ENCODE measurements around the gene WDR11. TPM values are rescaled to one million over a fixed set of nuclear protein-coding genes. Genes with fewer than 3 reads are reported as not detected.

The WDR11 gene
- total and polyA plus RNA-seq, 4 experiments from 2014 or later, result 15.3 to 54.6 (median 34.3) TPM

DNA sequence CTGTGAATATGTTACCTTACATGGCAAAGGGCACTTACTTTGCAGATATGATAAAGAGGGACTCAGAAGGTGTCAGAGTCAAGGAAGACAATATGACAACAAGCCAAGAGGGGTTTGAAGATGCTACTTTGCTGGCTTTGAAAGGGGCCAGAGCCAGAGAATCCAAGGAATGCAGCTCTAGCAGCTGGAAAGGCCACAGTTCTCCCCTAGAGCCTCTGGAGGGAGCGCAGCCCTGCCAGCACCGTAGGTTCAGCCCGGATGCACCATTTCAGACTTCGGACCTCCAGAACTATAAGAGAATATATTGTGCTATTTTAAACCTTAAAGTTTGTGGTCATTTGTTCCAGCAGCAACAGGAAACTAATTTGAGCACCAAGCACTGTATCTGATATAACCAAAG is 32.9 kb upstream of the WDR11 start:
- Mint-ChIP-seq H3K9me3 (peaks cover 0 to 4% (median 1%) of the 10 kb centered on the region in 8 donors), H3K27me3 (peaks cover 19 to 20% of the 10 kb centered on the region in 2 donors), H3K27ac (no peak overlapping the region), H3K4me1 (no peaks in the 10 kb centered on the region), H3K4me3 (no peak overlapping the region), H3K36me3 (no peaks in the 10 kb centered on the region)
- Histone ChIP-seq H3K4me3 (ENCODE audit: low read length in 2 of 2) (no peak overlapping the region), H3K27me3 (ENCODE audit: insufficient read depth, low read length) (no peaks in the 10 kb centered on the region), H3K36me3 (ENCODE audit: insufficient read depth, low read length) (no peaks in the 10 kb centered on the region), H3K27ac (ENCODE audit: low read depth, low read length) (no peak overlapping the region), H3K4me1 (ENCODE audit: insufficient read depth, low read length) (no peaks in the 10 kb centered on the region), H3K9me3 (ENCODE audit: control insufficient read depth in 1 of 2, low read length in 2 of 2) (no peaks in the 10 kb centered on the region)
- ChIA-PET CTCF (ENCODE audit: partially characterized antibody) (no interaction called here), POLR2A (ENCODE audit: partially characterized antibody) (no interaction called here)
- DNase-seq, result no peak
- intact Hi-C loops (cut with micrococcal nuclease), result no loop called here

DNA sequence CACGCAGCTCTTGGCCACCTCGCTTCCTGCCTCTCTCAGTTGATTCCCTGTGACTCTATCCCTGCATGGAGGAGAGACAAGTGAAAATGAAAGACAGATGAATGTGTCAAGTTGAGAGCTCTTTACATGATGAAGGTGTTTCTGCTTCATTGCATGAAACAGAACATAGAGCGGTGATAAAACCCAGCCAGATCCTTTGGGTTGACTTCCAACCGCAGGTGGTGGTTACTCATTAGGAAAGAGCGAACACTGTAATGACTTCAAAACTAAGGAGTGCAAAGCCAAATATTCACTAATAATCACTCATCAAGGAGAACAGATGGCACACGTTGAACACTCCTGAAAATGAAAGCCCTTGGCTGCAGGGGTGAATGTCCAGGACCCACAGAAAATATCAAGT is 31.8 kb upstream of the WDR11 start:
- H3K27me3 ChIP-seq (ENCODE audit: insufficient read depth, low read length), result no peaks in the 10 kb centered on the region
- no peak overlapping the region for H3K27ac ChIP-seq (ENCODE audit: low read depth, low read length)
- Mint-ChIP-seq H3K4me1 (no peaks in the 10 kb centered on the region), H3K27ac (no peak overlapping the region), H3K27me3 (peaks cover 17 to 24% of the 10 kb centered on the region in 2 donors), H3K9me3 (peaks cover 0 to 4% (median under 1%) of the 10 kb centered on the region in 8 donors), H3K36me3 (no peaks in the 10 kb centered on the region), H3K4me3 (no peak overlapping the region)
- POLR2A ChIA-PET (ENCODE audit: partially characterized antibody), result no interaction called here
- no peaks in the 10 kb centered on the region for H3K4me1 ChIP-seq (ENCODE audit: insufficient read depth, low read length)
- no peaks in the 10 kb centered on the region for H3K36me3 ChIP-seq (ENCODE audit: insufficient read depth, low read length)
- no peak for DNase-seq
- H3K4me3 ChIP-seq (ENCODE audit: low read length in 2 of 2), result no peak overlapping the region
- CTCF ChIA-PET (ENCODE audit: partially characterized antibody), result no interaction called here
- no peaks in the 10 kb centered on the region for H3K9me3 ChIP-seq (ENCODE audit: control insufficient read depth in 1 of 2, low read length in 2 of 2)
- intact Hi-C loops (cut with micrococcal nuclease), result no loop called here

DNA sequence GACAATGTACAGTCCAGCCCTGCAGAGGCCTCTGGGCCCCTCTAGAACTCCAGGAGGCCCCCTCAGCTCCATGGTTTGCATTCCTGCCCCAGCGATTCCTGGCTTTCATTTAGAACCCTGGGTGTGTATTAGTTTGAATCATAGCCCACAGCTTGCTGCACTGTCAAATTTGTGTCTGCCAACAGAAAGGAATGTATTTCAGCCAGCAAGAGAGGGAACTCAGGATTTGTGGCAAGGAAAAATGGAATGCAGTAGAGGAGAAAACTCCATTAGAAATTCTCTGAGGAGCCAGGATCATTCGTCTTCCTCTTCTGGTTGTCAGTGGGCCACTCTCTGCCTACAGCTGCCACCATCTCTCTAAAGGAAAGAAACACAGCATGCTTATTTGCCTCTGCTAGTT is 27.9 kb upstream of the WDR11 start:
- no peak overlapping the region for H3K4me3 Mint-ChIP-seq
- peaks cover 0 to 2% (median 0%) of the 10 kb centered on the region in 4 donors for H3K4me1 Mint-ChIP-seq
- H3K4me3 ChIP-seq (ENCODE audit: low read length in 2 of 2), result no peak overlapping the region
- no peaks in the 10 kb centered on the region for H3K36me3 Mint-ChIP-seq
- no peak for DNase-seq
- no peaks in the 10 kb centered on the region for H3K9me3 Mint-ChIP-seq
- H3K27me3 ChIP-seq (ENCODE audit: insufficient read depth, low read length), result no peaks in the 10 kb centered on the region
- H3K9me3 ChIP-seq (ENCODE audit: control insufficient read depth in 1 of 2, low read length in 2 of 2), result no peaks in the 10 kb centered on the region
- H3K4me1 ChIP-seq (ENCODE audit: insufficient read depth, low read length), result no peaks in the 10 kb centered on the region
- POLR2A ChIA-PET (ENCODE audit: partially characterized antibody), result no interaction called here
- peaks cover 11 to 17% of the 10 kb centered on the region in 2 donors for H3K27me3 Mint-ChIP-seq
- H3K27ac Mint-ChIP-seq, result no peak overlapping the region
- no peaks in the 10 kb centered on the region for H3K36me3 ChIP-seq (ENCODE audit: insufficient read depth, low read length)
- CTCF ChIA-PET (ENCODE audit: partially characterized antibody), result no interaction called here
- intact Hi-C loops (cut with micrococcal nuclease), result no loop called here
- no peak overlapping the region for H3K27ac ChIP-seq (ENCODE audit: low read depth, low read length)

DNA sequence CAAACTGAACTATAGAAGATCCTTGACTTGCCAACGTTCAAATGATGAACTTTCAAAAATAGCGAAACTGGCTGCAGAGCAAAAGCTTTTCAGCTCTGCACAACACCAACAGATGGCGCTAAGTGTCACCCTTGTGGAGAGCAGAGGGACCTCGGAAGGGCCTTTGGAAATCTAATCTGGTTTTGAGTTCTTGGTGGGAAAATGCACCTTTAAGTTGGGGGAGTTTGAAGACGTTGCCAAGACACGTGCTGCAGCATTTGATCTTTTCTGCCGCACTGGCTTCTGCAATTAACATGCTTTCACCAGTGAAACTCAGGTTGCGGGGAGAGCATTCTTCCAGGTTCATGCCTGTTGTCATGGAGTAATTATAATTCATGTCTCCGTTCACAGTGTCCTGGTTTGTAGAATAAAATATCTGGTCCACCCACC is 26.3 kb upstream of the WDR11 start:
- intact Hi-C loops (cut with micrococcal nuclease), result no loop called here
- H3K36me3 ChIP-seq (ENCODE audit: insufficient read depth, low read length), result no peaks in the 10 kb centered on the region
- Mint-ChIP-seq H3K27me3 (peaks cover 7 to 12% of the 10 kb centered on the region in 2 donors), H3K36me3 (no peaks in the 10 kb centered on the region), H3K9me3 (no peaks in the 10 kb centered on the region), H3K27ac (no peak overlapping the region), H3K4me1 (peaks cover 0 to 2% (median 0%) of the 10 kb centered on the region in 4 donors), H3K4me3 (no peak overlapping the region)
- no peaks in the 10 kb centered on the region for H3K4me1 ChIP-seq (ENCODE audit: insufficient read depth, low read length)
- no peak for DNase-seq
- H3K9me3 ChIP-seq (ENCODE audit: control insufficient read depth in 1 of 2, low read length in 2 of 2), result no peaks in the 10 kb centered on the region
- POLR2A ChIA-PET (ENCODE audit: partially characterized antibody), result no interaction called here
- H3K27me3 ChIP-seq (ENCODE audit: insufficient read depth, low read length), result no peaks in the 10 kb centered on the region
- CTCF ChIA-PET (ENCODE audit: partially characterized antibody), result no interaction called here
- no peak overlapping the region for H3K4me3 ChIP-seq (ENCODE audit: low read length in 2 of 2)
- no peak overlapping the region for H3K27ac ChIP-seq (ENCODE audit: low read depth, low read length)

DNA sequence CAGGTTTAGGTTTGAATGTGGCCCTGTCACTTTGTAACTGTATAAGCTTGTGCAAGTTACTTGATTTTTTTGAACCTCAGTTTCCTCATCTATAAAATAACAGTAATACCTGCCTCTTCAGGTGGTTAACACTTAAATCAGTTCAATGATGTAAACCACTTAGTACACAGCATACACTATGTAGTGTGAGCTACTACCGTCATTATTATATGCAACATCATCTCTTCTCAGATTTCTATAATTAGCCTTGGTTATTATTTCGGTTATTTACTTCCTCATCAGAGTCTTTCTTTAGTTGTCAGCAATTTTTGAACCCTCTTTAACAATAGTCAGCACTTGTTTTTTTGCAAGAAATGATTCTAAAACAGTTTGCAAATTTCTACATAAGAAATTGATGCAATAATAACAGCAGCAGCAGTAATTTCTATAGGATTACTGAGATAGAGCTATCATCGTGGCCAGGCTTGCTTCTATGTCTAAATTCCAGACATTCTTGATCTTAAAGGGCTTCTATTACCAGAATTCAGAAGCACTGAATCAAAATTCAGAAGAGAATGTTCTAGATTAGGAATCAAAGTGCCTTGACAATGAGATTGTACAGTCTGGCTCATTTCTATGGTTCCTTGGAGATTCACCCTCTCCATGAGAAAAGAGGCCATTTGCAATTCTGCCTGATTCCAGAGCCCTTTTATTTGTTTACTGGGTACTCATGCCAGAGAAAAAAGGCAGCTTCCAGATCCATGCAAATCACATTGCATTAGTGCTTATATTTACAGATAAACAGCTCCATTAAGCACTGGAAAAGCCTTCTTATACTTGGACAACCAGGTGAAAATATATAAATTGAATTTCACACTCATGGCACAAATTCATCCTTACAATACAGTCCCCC is 25.0 kb upstream of the WDR11 start:
- CTCF ChIA-PET (ENCODE audit: partially characterized antibody), result no interaction called here
- no peak for DNase-seq
- POLR2A ChIA-PET (ENCODE audit: partially characterized antibody), result no interaction called here
- Histone ChIP-seq H3K27me3 (ENCODE audit: insufficient read depth, low read length) (no peaks in the 10 kb centered on the region), H3K4me3 (ENCODE audit: low read length in 2 of 2) (no peak overlapping the region), H3K36me3 (ENCODE audit: insufficient read depth, low read length) (no peaks in the 10 kb centered on the region), H3K4me1 (ENCODE audit: insufficient read depth, low read length) (no peaks in the 10 kb centered on the region), H3K27ac (ENCODE audit: low read depth, low read length) (no peak overlapping the region), H3K9me3 (ENCODE audit: control insufficient read depth in 1 of 2, low read length in 2 of 2) (no peaks in the 10 kb centered on the region)
- H3K36me3 Mint-ChIP-seq, result no peaks in the 10 kb centered on the region
- no peaks in the 10 kb centered on the region for H3K9me3 Mint-ChIP-seq
- H3K4me1 Mint-ChIP-seq, result peaks cover 0 to 2% (median 0%) of the 10 kb centered on the region in 4 donors
- peaks cover 7 to 12% of the 10 kb centered on the region in 2 donors for H3K27me3 Mint-ChIP-seq
- H3K4me3 Mint-ChIP-seq, result no peak overlapping the region
- H3K27ac Mint-ChIP-seq, result no peak overlapping the region
- intact Hi-C loops (cut with micrococcal nuclease), result no loop called here

DNA sequence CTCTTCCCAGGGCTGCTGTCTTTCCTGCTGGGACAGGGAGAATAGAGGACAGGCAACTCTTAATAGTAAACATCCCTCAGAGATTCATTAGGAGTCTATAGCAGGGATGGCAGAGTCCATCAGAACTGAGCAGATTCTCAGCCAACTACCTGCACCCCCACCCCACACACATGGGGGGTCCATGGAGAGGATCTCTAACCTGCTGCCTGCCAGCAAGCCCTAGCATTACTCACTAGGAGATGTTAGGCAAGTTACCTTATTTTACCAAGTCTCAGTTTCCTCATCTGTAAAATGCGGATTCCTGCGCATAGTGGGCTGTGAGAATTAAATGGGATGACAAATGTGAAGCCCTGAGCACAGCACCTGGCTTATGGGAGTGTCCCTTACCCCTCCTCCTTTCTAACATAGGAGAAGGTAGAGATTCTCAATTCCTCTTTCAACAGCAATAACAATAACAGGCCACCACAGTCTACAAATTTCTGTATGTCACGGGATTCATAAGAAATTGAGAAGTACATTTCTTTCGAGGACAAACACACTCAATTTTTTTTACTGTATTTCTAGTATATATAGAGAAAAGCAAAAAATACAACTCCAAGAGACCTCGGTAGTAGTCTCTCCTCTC is 23.8 kb upstream of the WDR11 start:
- H3K36me3 Mint-ChIP-seq, result no peaks in the 10 kb centered on the region
- H3K9me3 ChIP-seq (ENCODE audit: control insufficient read depth in 1 of 2, low read length in 2 of 2), result no peaks in the 10 kb centered on the region
- ChIA-PET POLR2A (ENCODE audit: partially characterized antibody) (no interaction called here), CTCF (ENCODE audit: partially characterized antibody) (no interaction called here)
- H3K4me1 Mint-ChIP-seq, result peaks cover 0 to 2% (median 0%) of the 10 kb centered on the region in 4 donors
- H3K27me3 ChIP-seq (ENCODE audit: insufficient read depth, low read length), result no peaks in the 10 kb centered on the region
- no peaks in the 10 kb centered on the region for H3K4me1 ChIP-seq (ENCODE audit: insufficient read depth, low read length)
- intact Hi-C loops (cut with micrococcal nuclease), result no loop called here
- H3K4me3 ChIP-seq (ENCODE audit: low read length in 2 of 2), result no peak overlapping the region
- no peak overlapping the region for H3K27ac Mint-ChIP-seq
- no peak overlapping the region for H3K4me3 Mint-ChIP-seq
- H3K27ac ChIP-seq (ENCODE audit: low read depth, low read length), result no peak overlapping the region
- peaks cover 6 to 14% of the 10 kb centered on the region in 2 donors for H3K27me3 Mint-ChIP-seq
- DNase-seq, result no peak
- no peaks in the 10 kb centered on the region for H3K9me3 Mint-ChIP-seq
- H3K36me3 ChIP-seq (ENCODE audit: insufficient read depth, low read length), result no peaks in the 10 kb centered on the region

DNA sequence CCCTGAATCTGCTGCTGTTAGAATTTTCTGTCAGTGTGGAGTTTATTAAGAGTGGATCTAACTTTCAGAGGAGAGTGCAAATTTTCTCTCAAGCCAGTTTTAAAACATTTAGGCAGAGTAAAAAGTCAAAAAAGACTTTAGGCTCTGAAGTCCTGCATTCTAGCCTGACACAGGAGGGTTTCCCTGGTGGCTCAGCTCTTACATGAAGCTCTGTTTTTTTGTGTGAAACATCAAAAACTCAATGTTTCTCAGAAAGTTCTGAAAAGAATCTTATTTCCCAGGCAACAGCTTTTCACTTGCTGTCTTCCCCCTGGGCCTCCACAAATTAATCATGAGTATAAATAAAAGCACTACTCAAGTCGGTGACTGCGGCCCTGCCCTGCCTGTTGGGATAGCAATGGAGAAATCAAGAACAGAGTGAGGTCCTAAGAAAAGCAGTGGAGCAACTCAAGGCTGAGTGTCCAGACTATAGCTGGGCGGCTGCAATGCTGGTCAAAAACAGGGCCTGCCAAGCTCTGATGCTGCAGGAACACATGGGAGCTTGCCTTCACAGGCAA is 22.3 kb upstream of the WDR11 start:
- H3K4me1 Mint-ChIP-seq, result peaks cover 0 to 2% (median 0%) of the 10 kb centered on the region in 4 donors
- Histone ChIP-seq H3K4me1 (ENCODE audit: insufficient read depth, low read length) (no peaks in the 10 kb centered on the region), H3K4me3 (ENCODE audit: low read length in 2 of 2) (no peak overlapping the region), H3K36me3 (ENCODE audit: insufficient read depth, low read length) (no peaks in the 10 kb centered on the region), H3K27ac (ENCODE audit: low read depth, low read length) (no peak overlapping the region), H3K27me3 (ENCODE audit: insufficient read depth, low read length) (no peaks in the 10 kb centered on the region), H3K9me3 (ENCODE audit: control insufficient read depth in 1 of 2, low read length in 2 of 2) (no peaks in the 10 kb centered on the region)
- peaks cover 6 to 16% of the 10 kb centered on the region in 2 donors for H3K27me3 Mint-ChIP-seq
- no peak for DNase-seq
- intact Hi-C loops (cut with micrococcal nuclease), result no loop called here
- no peaks in the 10 kb centered on the region for H3K9me3 Mint-ChIP-seq
- ChIA-PET CTCF (ENCODE audit: partially characterized antibody) (no interaction called here), POLR2A (ENCODE audit: partially characterized antibody) (no interaction called here)
- no peak overlapping the region for H3K27ac Mint-ChIP-seq
- no peaks in the 10 kb centered on the region for H3K36me3 Mint-ChIP-seq
- no peak overlapping the region for H3K4me3 Mint-ChIP-seq
